ENCODE results near the gene CYBA. TPM values are rescaled to one million over a fixed set of nuclear protein-coding genes. Genes with fewer than 3 reads are reported as not detected.

The CYBA gene
- total and polyA plus RNA-seq, 2 of the 13 experiments (the other 11 are each of a cell fraction or from before 2014, with no cell fraction given), result 196 to 250 TPM

DNA sequence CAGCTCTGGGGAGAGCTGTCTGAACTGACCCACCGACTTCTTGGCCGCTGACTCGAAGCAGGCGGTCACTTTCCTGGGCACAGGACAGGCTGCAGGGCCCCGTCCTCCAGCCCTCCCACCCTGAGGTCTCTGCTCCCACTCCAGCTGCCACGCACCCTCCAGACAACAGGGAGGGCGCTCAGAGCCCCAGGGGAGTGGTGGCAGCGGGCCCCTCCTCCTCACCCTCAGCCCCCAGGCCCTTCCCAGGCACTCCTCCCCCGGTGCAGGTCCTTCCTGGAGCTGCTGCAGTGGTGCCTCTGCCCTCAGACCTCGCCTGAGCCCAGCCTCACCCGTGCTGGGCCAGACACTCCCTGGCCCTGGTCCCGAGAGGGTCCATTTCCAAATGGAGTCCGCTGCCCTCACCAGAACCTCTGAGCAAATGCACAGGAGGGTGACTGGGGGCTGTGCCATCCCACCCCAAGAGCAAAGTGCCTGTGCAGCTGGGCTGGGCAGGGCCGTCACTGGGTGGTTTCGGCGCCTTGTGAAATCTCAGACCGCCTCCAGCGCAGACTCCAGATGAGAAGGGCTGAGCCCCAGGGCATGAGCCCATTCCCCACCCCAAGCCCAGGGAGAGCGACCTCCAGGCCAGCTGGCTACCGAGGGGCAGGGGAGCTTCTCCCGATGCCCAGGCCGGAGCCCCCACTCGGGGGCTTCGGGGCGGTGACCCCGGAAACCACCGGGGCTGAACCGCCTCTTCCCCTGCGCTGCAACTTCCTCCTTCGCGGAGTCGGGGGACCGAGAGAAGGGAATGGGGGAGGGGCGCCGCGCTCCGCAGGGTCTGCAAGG, 717 bp downstream of the CYBA start (continued):
- TF ChIP-seq ARID2 (CRISPR knock-in tag; IDR thresholded peaks at IDR 0.05; ENCODE audit: borderline replicate concordance), result no peak
- TF ChIP-seq, protein P1, sequence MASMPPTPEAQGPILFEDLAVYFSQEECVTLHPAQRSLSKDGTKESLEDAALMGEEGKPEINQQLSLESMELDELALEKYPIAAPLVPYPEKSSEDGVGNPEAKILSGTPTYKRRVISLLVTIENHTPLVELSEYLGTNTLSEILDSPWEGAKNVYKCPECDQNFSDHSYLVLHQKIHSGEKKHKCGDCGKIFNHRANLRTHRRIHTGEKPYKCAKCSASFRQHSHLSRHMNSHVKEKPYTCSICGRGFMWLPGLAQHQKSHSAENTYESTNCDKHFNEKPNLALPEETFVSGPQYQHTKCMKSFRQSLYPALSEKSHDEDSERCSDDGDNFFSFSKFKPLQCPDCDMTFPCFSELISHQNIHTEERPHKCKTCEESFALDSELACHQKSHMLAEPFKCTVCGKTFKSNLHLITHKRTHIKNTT (CRISPR knock-in tag; IDR thresholded peaks at IDR 0.05), result no peak
- no peak; the same call in 1 of the 2 replicates for TF ChIP-seq PHF8 (CRISPR knock-in tag; IDR thresholded peaks at IDR 0.05)
- TF ChIP-seq, protein P2, sequence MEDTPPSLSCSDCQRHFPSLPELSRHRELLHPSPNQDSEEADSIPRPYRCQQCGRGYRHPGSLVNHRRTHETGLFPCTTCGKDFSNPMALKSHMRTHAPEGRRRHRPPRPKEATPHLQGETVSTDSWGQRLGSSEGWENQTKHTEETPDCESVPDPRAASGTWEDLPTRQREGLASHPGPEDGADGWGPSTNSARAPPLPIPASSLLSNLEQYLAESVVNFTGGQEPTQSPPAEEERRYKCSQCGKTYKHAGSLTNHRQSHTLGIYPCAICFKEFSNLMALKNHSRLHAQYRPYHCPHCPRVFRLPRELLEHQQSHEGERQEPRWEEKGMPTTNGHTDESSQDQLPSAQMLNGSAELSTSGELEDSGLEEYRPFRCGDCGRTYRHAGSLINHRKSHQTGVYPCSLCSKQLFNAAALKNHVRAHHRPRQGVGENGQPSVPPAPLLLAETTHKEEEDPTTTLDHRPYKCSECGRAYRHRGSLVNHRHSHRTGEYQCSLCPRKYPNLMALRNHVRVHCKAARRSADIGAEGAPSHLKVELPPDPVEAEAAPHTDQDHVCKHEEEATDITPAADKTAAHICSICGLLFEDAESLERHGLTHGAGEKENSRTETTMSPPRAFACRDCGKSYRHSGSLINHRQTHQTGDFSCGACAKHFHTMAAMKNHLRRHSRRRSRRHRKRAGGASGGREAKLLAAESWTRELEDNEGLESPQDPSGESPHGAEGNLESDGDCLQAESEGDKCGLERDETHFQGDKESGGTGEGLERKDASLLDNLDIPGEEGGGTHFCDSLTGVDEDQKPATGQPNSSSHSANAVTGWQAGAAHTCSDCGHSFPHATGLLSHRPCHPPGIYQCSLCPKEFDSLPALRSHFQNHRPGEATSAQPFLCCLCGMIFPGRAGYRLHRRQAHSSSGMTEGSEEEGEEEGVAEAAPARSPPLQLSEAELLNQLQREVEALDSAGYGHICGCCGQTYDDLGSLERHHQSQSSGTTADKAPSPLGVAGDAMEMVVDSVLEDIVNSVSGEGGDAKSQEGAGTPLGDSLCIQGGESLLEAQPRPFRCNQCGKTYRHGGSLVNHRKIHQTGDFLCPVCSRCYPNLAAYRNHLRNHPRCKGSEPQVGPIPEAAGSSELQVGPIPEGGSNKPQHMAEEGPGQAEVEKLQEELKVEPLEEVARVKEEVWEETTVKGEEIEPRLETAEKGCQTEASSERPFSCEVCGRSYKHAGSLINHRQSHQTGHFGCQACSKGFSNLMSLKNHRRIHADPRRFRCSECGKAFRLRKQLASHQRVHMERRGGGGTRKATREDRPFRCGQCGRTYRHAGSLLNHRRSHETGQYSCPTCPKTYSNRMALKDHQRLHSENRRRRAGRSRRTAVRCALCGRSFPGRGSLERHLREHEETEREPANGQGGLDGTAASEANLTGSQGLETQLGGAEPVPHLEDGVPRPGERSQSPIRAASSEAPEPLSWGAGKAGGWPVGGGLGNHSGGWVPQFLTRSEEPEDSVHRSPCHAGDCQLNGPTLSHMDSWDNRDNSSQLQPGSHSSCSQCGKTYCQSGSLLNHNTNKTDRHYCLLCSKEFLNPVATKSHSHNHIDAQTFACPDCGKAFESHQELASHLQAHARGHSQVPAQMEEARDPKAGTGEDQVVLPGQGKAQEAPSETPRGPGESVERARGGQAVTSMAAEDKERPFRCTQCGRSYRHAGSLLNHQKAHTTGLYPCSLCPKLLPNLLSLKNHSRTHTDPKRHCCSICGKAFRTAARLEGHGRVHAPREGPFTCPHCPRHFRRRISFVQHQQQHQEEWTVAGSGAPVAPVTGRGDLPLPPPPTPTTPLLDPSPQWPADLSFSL (CRISPR knock-in tag; IDR thresholded peaks at IDR 0.05), result no peak
- no peak for TF ChIP-seq RBM39 (IDR thresholded peaks at IDR 0.05; ENCODE audit: low read depth, low read length, poor library complexity, severe bottlenecking)
- no peak for TF ChIP-seq ETV6 (CRISPR knock-in tag; conservative IDR thresholded peaks at IDR 0.05)
- no peak for TF ChIP-seq ZNF781 (CRISPR knock-in tag; IDR thresholded peaks at IDR 0.05; ENCODE audit: borderline replicate concordance, not compliant biosample characterization)
- no peak for TF ChIP-seq GATAD2A (CRISPR knock-in tag; IDR thresholded peaks at IDR 0.05)
- no peak for TF ChIP-seq IKZF4 (CRISPR knock-in tag; IDR thresholded peaks at IDR 0.05; ENCODE audit: borderline replicate concordance, low read depth, not compliant biosample characterization)
- TF ChIP-seq, protein P3, sequence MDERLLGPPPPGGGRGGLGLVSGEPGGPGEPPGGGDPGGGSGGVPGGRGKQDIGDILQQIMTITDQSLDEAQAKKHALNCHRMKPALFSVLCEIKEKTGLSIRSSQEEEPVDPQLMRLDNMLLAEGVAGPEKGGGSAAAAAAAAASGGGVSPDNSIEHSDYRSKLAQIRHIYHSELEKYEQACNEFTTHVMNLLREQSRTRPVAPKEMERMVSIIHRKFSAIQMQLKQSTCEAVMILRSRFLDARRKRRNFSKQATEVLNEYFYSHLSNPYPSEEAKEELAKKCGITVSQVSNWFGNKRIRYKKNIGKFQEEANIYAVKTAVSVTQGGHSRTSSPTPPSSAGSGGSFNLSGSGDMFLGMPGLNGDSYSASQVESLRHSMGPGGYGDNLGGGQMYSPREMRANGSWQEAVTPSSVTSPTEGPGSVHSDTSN (CRISPR knock-in tag; IDR thresholded peaks at IDR 0.05), result no peak
- TF ChIP-seq ATF1 (CRISPR knock-in tag; IDR thresholded peaks at IDR 0.05), result no peak
- no peak for TF ChIP-seq CREB1 (IDR thresholded peaks at IDR 0.05)
- TF ChIP-seq CREB1 (CRISPR knock-in tag; IDR thresholded peaks at IDR 0.05), result no peak
- TF ChIP-seq PAX8 (CRISPR knock-in tag; IDR thresholded peaks at IDR 0.05; ENCODE audit: borderline replicate concordance), result no peak
- TF ChIP-seq NFIB (CRISPR knock-in tag; IDR thresholded peaks at IDR 0.05; ENCODE audit: borderline replicate concordance), result no peak
- peak; percentile 60 for TF ChIP-seq HES4 (CRISPR knock-in tag; IDR thresholded peaks at IDR 0.05; ENCODE audit: borderline replicate concordance)
- TF ChIP-seq, protein P4, sequence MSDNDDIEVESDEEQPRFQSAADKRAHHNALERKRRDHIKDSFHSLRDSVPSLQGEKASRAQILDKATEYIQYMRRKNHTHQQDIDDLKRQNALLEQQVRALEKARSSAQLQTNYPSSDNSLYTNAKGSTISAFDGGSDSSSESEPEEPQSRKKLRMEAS (IDR thresholded peaks at IDR 0.05), result no peak; the same call in 1 of the 2 replicates
- TF ChIP-seq, protein P5, sequence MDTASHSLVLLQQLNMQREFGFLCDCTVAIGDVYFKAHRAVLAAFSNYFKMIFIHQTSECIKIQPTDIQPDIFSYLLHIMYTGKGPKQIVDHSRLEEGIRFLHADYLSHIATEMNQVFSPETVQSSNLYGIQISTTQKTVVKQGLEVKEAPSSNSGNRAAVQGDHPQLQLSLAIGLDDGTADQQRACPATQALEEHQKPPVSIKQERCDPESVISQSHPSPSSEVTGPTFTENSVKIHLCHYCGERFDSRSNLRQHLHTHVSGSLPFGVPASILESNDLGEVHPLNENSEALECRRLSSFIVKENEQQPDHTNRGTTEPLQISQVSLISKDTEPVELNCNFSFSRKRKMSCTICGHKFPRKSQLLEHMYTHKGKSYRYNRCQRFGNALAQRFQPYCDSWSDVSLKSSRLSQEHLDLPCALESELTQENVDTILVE (CRISPR knock-in tag; IDR thresholded peaks at IDR 0.05), result no peak; the same call in 1 of the 2 replicates
- no peak for TF ChIP-seq ZNF432 (CRISPR knock-in tag; IDR thresholded peaks at IDR 0.05; ENCODE audit: borderline replicate concordance)
